SK-N-MC (cell line): ENCODE data around the gene PPP2R2B.

Experiments
- EZH2 ChIP-seq: fragments of 200-600 bp; sonication (generic); IDR thresholded peaks from one replicate; pipeline ENCODE4 v1.6.1; 2017; ENCODE audit warnings: antibody characterized with exemption
- POLR2AphosphoS5 ChIP-seq: IDR thresholded peaks from 2 replicates; pipeline ENCODE4 v1.6.1; 2012; ENCODE audit warnings: mild to moderate bottlenecking, low read depth, low read length, borderline replicate concordance

GRCh38 chr5:146561711-146562110 is 316.8 kb downstream of the PPP2R2B start:
- no peak for TF ChIP-seq EZH2
- no peak for TF ChIP-seq POLR2AphosphoS5
